ENCODE measurements around the gene SAP30. TPM values are rescaled to one million over a fixed set of nuclear protein-coding genes. Genes with fewer than 3 reads are reported as not detected.

SAP30 gene
- total and polyA plus RNA-seq, 2 of the 4 experiments (the other 2 are of a cell fraction), result 3.8 to 11.7 TPM

GRCh38 chr4:173426064-173426463 is 55.3 kb downstream of the SAP30 start:
- ChIA-PET POLR2A (ENCODE audit: unreplicated experiment) (no interaction called here), CTCF (interaction anchor here (1.3 to 2.2 kb wide), 2 partner anchors 12 to 68 kb away, joined by 3 to 11 read pairs; no protein-coding TSS in a partner anchor)
- Histone ChIP-seq H3K79me1 (ENCODE audit: low read depth in 1 of 2, low read length in 2 of 2) (no peaks in the 10 kb centered on the region), H3K9me1 (ENCODE audit: insufficient read depth, low read length) (0 out of 2 replicates have a peak, but pooled peaks cover 4% of the 10 kb centered on the region), H3K9me3 (ENCODE audit: control insufficient read depth, insufficient read depth, low read length) (no peaks in the 10 kb centered on the region), H3K27me3 (ENCODE audit: control insufficient read depth, insufficient read depth, low read length) (no peaks in the 10 kb centered on the region), H3K4me1 (ENCODE audit: control insufficient read depth, insufficient read depth, low read length) (peaks cover 7% of the 10 kb centered on the region), H3K4me3 (ENCODE audit: insufficient read depth, low read depth, low read length) (no peak overlapping the region), H2BK20ac (ENCODE audit: low read depth, low read length) (no peak overlapping the region), H4K20me1 (ENCODE audit: insufficient read depth, low read length) (no peaks in the 10 kb centered on the region), H2AK9ac (replicated peaks; ENCODE audit: low read depth, low read length, poor library complexity) (no peak overlapping the region), H3K27ac (ENCODE audit: insufficient read depth, low read length) (no peak overlapping the region), H3K18ac (ENCODE audit: low read depth, low read length) (no peak overlapping the region; the same call in 1 of the 2 replicates), H3K36me3 (ENCODE audit: control insufficient read depth, insufficient read depth, low read length) (no peaks in the 10 kb centered on the region), H3K4me2 (ENCODE audit: low read depth, low read length) (no peak overlapping the region), H4K8ac (ENCODE audit: low read depth in 2 of 2, low read length in 2 of 2) (0 out of 4 replicates have a peak overlapping the region, but pooled peaks of 1 of the 2 experiments have one; percentile 37), H2AFZ (replicated peaks; ENCODE audit: low read length, poor library complexity) (no peak overlapping the region), H2BK5ac (ENCODE audit: low read depth, low read length, poor library complexity, severe bottlenecking) (no peak overlapping the region), H2BK120ac (ENCODE audit: low read depth, low read length) (peak overlapping the region; percentile 45; the same call in 1 of the 2 replicates), H4K91ac (ENCODE audit: insufficient read depth, low read depth, low read length) (no peak overlapping the region), H3K4ac (ENCODE audit: low read depth, low read length) (peak overlapping the region; percentile 34; the same call in 1 of the 2 replicates), H3K14ac (replicated peaks; ENCODE audit: low read depth, low read length) (no peak overlapping the region), H3K9ac (ENCODE audit: low read depth, low read length) (no peak overlapping the region), H3K23ac (ENCODE audit: low read depth, low read length) (no peak overlapping the region), H2BK15ac (ENCODE audit: low read depth, low read length) (no peak overlapping the region), H4K5ac (ENCODE audit: low read depth, low read length) (no peak overlapping the region), H2AK5ac (ENCODE audit: low read depth, low read length) (no peak overlapping the region), H3K56ac (ENCODE audit: extremely low read depth, insufficient read depth, low read length) (no peak overlapping the region)
- DNase-seq (no peak), ATAC-seq (ENCODE audit: low read depth) (no peak)
- in situ Hi-C loops (cut with MboI; ENCODE audit: low sequenced_read_pairs) (no loop called here), intact Hi-C loops (cut with micrococcal nuclease) (no loop called here), dilution Hi-C loops (cut with HindIII; ENCODE audit: low sequenced_read_pairs, unreplicated experiment) (no loop called here)
- WGBS, 2 experiments (ENCODE audit: extremely low coverage in 2 of 2, insufficient read length in 1 of 2), result no CpG with 5 or more reads among the region's 2 CpGs
- no peak for TF ChIP-seq RCOR1 (IDR thresholded peaks at IDR 0.05; ENCODE audit: insufficient replicate concordance, low read length)
- no peak for TF ChIP-seq CHD1 (IDR thresholded peaks at IDR 0.05; ENCODE audit: low read depth, low read length)
- no peak for TF ChIP-seq MAZ (IDR thresholded peaks at IDR 0.05; ENCODE audit: borderline replicate concordance, low read depth, low read length)
- no peak for TF ChIP-seq MAFK (IDR thresholded peaks at IDR 0.05; ENCODE audit: low read depth, low read length)
- TF ChIP-seq, protein P1, sequence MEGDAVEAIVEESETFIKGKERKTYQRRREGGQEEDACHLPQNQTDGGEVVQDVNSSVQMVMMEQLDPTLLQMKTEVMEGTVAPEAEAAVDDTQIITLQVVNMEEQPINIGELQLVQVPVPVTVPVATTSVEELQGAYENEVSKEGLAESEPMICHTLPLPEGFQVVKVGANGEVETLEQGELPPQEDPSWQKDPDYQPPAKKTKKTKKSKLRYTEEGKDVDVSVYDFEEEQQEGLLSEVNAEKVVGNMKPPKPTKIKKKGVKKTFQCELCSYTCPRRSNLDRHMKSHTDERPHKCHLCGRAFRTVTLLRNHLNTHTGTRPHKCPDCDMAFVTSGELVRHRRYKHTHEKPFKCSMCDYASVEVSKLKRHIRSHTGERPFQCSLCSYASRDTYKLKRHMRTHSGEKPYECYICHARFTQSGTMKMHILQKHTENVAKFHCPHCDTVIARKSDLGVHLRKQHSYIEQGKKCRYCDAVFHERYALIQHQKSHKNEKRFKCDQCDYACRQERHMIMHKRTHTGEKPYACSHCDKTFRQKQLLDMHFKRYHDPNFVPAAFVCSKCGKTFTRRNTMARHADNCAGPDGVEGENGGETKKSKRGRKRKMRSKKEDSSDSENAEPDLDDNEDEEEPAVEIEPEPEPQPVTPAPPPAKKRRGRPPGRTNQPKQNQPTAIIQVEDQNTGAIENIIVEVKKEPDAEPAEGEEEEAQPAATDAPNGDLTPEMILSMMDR (conservative IDR thresholded peaks at IDR 0.05; ENCODE audit: low read depth, low read length), result no peak
- TF ChIP-seq ELK1 (IDR thresholded peaks at IDR 0.05; ENCODE audit: borderline replicate concordance, low read depth, low read length), result no peak
- TF ChIP-seq, protein P2, sequence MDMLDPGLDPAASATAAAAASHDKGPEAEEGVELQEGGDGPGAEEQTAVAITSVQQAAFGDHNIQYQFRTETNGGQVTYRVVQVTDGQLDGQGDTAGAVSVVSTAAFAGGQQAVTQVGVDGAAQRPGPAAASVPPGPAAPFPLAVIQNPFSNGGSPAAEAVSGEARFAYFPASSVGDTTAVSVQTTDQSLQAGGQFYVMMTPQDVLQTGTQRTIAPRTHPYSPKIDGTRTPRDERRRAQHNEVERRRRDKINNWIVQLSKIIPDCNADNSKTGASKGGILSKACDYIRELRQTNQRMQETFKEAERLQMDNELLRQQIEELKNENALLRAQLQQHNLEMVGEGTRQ (IDR thresholded peaks at IDR 0.05; ENCODE audit: low read depth, low read length), result no peak
- no peak for TF ChIP-seq SMC3 (IDR thresholded peaks at IDR 0.05; ENCODE audit: low read depth, low read length)
- TF ChIP-seq POLR2A (IDR thresholded peaks at IDR 0.05; ENCODE audit: low read depth, low read length), result no peak
- TF ChIP-seq RFX5 (IDR thresholded peaks at IDR 0.05; ENCODE audit: low read depth, low read length), result no peak
- no peak for TF ChIP-seq CEBPB (IDR thresholded peaks at IDR 0.05; ENCODE audit: low read depth, low read length)
- no peak for TF ChIP-seq FOS (IDR thresholded peaks at IDR 0.05; ENCODE audit: low read depth, low read length)
- TF ChIP-seq MXI1 (IDR thresholded peaks at IDR 0.05; ENCODE audit: borderline replicate concordance, low read depth, low read length), result no peak
- no peak for TF ChIP-seq RAD21 (IDR thresholded peaks at IDR 0.05; ENCODE audit: low read length)
- BruUV-seq (replicated peaks), result no TSS peak
